Stimulated activated effector memory CD8-positive, alpha-beta T cell treated with anti-CD3 and anti-CD28 coated beads, Interleukin-12 subunit alpha, Interleukin-12 subunit beta, amount 100 ng/mL, for 72 hours (primary cell): Measurements from ENCODE around the gene TNS3.
A peak's percentile ranks its signal among the peaks of the same experiment; 100 is the strongest.

Source experiments
- ATAC-seq: fragments of 150-1000 bp; cut with Tn5 transposase; 2 replicates; pipeline ENCODE4 v1.10.0; 2021
- DNase-seq, 2 donors: peaks; one replicate each; pipeline ENCODE4 v3.0.0; 2021 to 2022; ENCODE audit warnings: low spot score in 2 of 2
- H3K27ac Mint-ChIP-seq: one replicate; pipeline ENCODE4 v1.8.0; 2022; ENCODE audit warnings: mild to moderate bottlenecking, mixed read lengths
- H3K36me3 Mint-ChIP-seq: one replicate; pipeline ENCODE4 v1.8.0; 2022; ENCODE audit warnings: mild to moderate bottlenecking, mixed read lengths
- H3K4me1 Mint-ChIP-seq: one replicate; pipeline ENCODE4 v1.8.0; 2022; ENCODE audit warnings: mixed read lengths
- H3K4me3 Mint-ChIP-seq: one replicate; pipeline ENCODE4 v1.8.0; 2022; ENCODE audit warnings: mild to moderate bottlenecking, mixed read lengths
- H3K9me3 Mint-ChIP-seq: one replicate; pipeline ENCODE4 v1.8.0; 2022; ENCODE audit warnings: mixed read lengths

The TNS3 gene

GRCh38 chr7:47314728-47315607 lies 266.9 kb downstream of the TNS3 start:
- H3K4me1 Mint-ChIP-seq: no peaks in the 10 kb centered on the region
- H3K27ac Mint-ChIP-seq: no peak overlapping the region
- H3K36me3 Mint-ChIP-seq: no peaks in the 10 kb centered on the region
- no peak overlapping the region for H3K4me3 Mint-ChIP-seq
- DNase-seq: no peak
- peak; percentile 31 for ATAC-seq
- H3K9me3 Mint-ChIP-seq: peaks cover 12% of the 10 kb centered on the region

- DNase-seq: no peak
- no peak for ATAC-seq
- no peak overlapping the region for H3K27ac Mint-ChIP-seq
- H3K36me3 Mint-ChIP-seq: no peaks in the 10 kb centered on the region
- H3K9me3 Mint-ChIP-seq: peaks cover 12% of the 10 kb centered on the region
- no peak overlapping the region for H3K4me3 Mint-ChIP-seq
- no peaks in the 10 kb centered on the region for H3K4me1 Mint-ChIP-seq
These were observed 267.7 kb downstream of the TNS3 start for GRCh38 chr7:47314248-47314647.

GRCh38 chr7:47313564-47313963 lies 268.3 kb downstream of the TNS3 start:
- no peak for ATAC-seq
- H3K36me3 Mint-ChIP-seq: no peaks in the 10 kb centered on the region
- no peak overlapping the region for H3K27ac Mint-ChIP-seq
- H3K4me1 Mint-ChIP-seq: no peaks in the 10 kb centered on the region
- peaks cover 17% of the 10 kb centered on the region for H3K9me3 Mint-ChIP-seq
- no peak for DNase-seq
- no peak overlapping the region for H3K4me3 Mint-ChIP-seq

- ATAC-seq (no peak), DNase-seq (no peak)
- Mint-ChIP-seq H3K4me3 (no peak overlapping the region), H3K36me3 (no peaks in the 10 kb centered on the region), H3K4me1 (no peaks in the 10 kb centered on the region), H3K9me3 (peaks cover 18% of the 10 kb centered on the region), H3K27ac (no peak overlapping the region)
These were observed 270.0 kb downstream of the TNS3 start for GRCh38 chr7:47311891-47312290.

GRCh38 chr7:47310020-47310419 lies 271.9 kb downstream of the TNS3 start:
- H3K36me3 Mint-ChIP-seq: no peaks in the 10 kb centered on the region
- no peaks in the 10 kb centered on the region for H3K4me1 Mint-ChIP-seq
- H3K27ac Mint-ChIP-seq: no peak overlapping the region
- H3K9me3 Mint-ChIP-seq: peaks cover 14% of the 10 kb centered on the region
- no peak for ATAC-seq
- H3K4me3 Mint-ChIP-seq: no peak overlapping the region
- no peak for DNase-seq

GRCh38 chr7:47308808-47309207 lies 273.1 kb downstream of the TNS3 start:
- no peaks in the 10 kb centered on the region for H3K4me1 Mint-ChIP-seq
- ATAC-seq: no peak
- no peak overlapping the region for H3K27ac Mint-ChIP-seq
- H3K9me3 Mint-ChIP-seq: peaks cover 14% of the 10 kb centered on the region
- H3K4me3 Mint-ChIP-seq: no peak overlapping the region
- H3K36me3 Mint-ChIP-seq: no peaks in the 10 kb centered on the region
- no peak for DNase-seq

GRCh38 chr7:47307311-47307710 lies 274.6 kb downstream of the TNS3 start:
- no peaks in the 10 kb centered on the region for H3K36me3 Mint-ChIP-seq
- no peaks in the 10 kb centered on the region for H3K4me1 Mint-ChIP-seq

GRCh38 chr7:47304727-47305719 lies 276.9 kb downstream of the TNS3 start:
- ATAC-seq (no peak), DNase-seq (no peak)
- H3K9me3 Mint-ChIP-seq: peaks cover 9% of the 10 kb centered on the region
- H3K27ac Mint-ChIP-seq: no peak overlapping the region
- no peak overlapping the region for H3K4me3 Mint-ChIP-seq
- H3K4me1 Mint-ChIP-seq: no peaks in the 10 kb centered on the region
- H3K36me3 Mint-ChIP-seq: no peaks in the 10 kb centered on the region

More at GRCh38 chr7:47307311-47307710, 274.6 kb downstream of the TNS3 start:
- ATAC-seq (no peak), DNase-seq (no peak)
- no peak overlapping the region for H3K27ac Mint-ChIP-seq
- H3K4me3 Mint-ChIP-seq: no peak overlapping the region
- peaks cover 12% of the 10 kb centered on the region for H3K9me3 Mint-ChIP-seq

GRCh38 chr7:47303695-47304453 lies 278.0 kb downstream of the TNS3 start:
- DNase-seq: no peak
- Mint-ChIP-seq H3K9me3 (peaks cover 7% of the 10 kb centered on the region), H3K4me3 (no peak overlapping the region), H3K36me3 (no peaks in the 10 kb centered on the region), H3K4me1 (no peaks in the 10 kb centered on the region), H3K27ac (no peak overlapping the region)
- no peak for ATAC-seq

GRCh38 chr7:47303014-47303694 lies 278.8 kb downstream of the TNS3 start:
- Mint-ChIP-seq H3K4me3 (no peak overlapping the region), H3K4me1 (no peaks in the 10 kb centered on the region), H3K36me3 (no peaks in the 10 kb centered on the region), H3K27ac (no peak overlapping the region), H3K9me3 (no peaks in the 10 kb centered on the region)
- DNase-seq (no peak), ATAC-seq (no peak)

- ATAC-seq (no peak), DNase-seq (no peak)
- H3K4me1 Mint-ChIP-seq: no peaks in the 10 kb centered on the region
- H3K9me3 Mint-ChIP-seq: no peaks in the 10 kb centered on the region
- no peak overlapping the region for H3K4me3 Mint-ChIP-seq
- no peak overlapping the region for H3K27ac Mint-ChIP-seq
- H3K36me3 Mint-ChIP-seq: no peaks in the 10 kb centered on the region
These were observed 279.4 kb downstream of the TNS3 start for GRCh38 chr7:47302560-47302959.

GRCh38 chr7:47301657-47302295 lies 280.1 kb downstream of the TNS3 start:
- ATAC-seq (no peak), DNase-seq (no peak)
- Mint-ChIP-seq H3K27ac (no peak overlapping the region), H3K36me3 (no peaks in the 10 kb centered on the region), H3K4me1 (no peaks in the 10 kb centered on the region), H3K4me3 (no peak overlapping the region), H3K9me3 (no peaks in the 10 kb centered on the region)

- Mint-ChIP-seq H3K36me3 (no peaks in the 10 kb centered on the region), H3K4me1 (no peaks in the 10 kb centered on the region), H3K27ac (no peak overlapping the region), H3K4me3 (no peak overlapping the region), H3K9me3 (no peaks in the 10 kb centered on the region)
- DNase-seq (no peak), ATAC-seq (no peak)
These were observed 280.8 kb downstream of the TNS3 start for GRCh38 chr7:47301105-47301477.

GRCh38 chr7:47300472-47301104 lies 281.3 kb downstream of the TNS3 start:
- Mint-ChIP-seq H3K36me3 (no peaks in the 10 kb centered on the region), H3K27ac (no peak overlapping the region), H3K9me3 (no peaks in the 10 kb centered on the region), H3K4me3 (no peak overlapping the region), H3K4me1 (no peaks in the 10 kb centered on the region)
- DNase-seq: no peak
- no peak for ATAC-seq
